ENCODE measurements around the gene MCOLN3.

The MCOLN3 gene

GRCh38 chr1:85048296-85049064, at the start of gene MCOLN3:
TSS of gene MCOLN3 (minus strand) at chr1:85048500. CDS start at chr1:85045360, 3,140 bp downstream.
- no peak for DNase-seq

GRCh38 chr1:85093644-85094043, 45.3 kb upstream of the MCOLN3 start:
- no peak for DNase-seq

- no peak for DNase-seq
Observed at GRCh38 chr1:85091671-85092280, 43.5 kb upstream of the MCOLN3 start.

- no peak for DNase-seq
Observed at GRCh38 chr1:85090225-85090624, 41.9 kb upstream of the MCOLN3 start.

GRCh38 chr1:85089203-85089602, 40.9 kb upstream of the MCOLN3 start:
- DNase-seq: no peak

- DNase-seq: no peak
Observed at GRCh38 chr1:85088408-85088784, 40.1 kb upstream of the MCOLN3 start.

- no peak for DNase-seq
Observed at GRCh38 chr1:85087659-85088407, 39.5 kb upstream of the MCOLN3 start.

GRCh38 chr1:85085417-85085816, 37.1 kb upstream of the MCOLN3 start:
- no peak for DNase-seq

GRCh38 chr1:85078903-85079302, 30.6 kb upstream of the MCOLN3 start:
- no peak for DNase-seq

- no peak for DNase-seq
Observed at GRCh38 chr1:85074365-85074964, 26.2 kb upstream of the MCOLN3 start.

GRCh38 chr1:85070972-85071492, 22.7 kb upstream of the MCOLN3 start:
- no peak for DNase-seq

GRCh38 chr1:85068846-85069245, 20.5 kb upstream of the MCOLN3 start:
- no peak for DNase-seq

GRCh38 chr1:85065550-85065949, 17.2 kb upstream of the MCOLN3 start:
- no peak for DNase-seq

GRCh38 chr1:85062425-85063026, 14.2 kb upstream of the MCOLN3 start:
- no peak for DNase-seq

- DNase-seq: peak; percentile 63
Observed at GRCh38 chr1:85061711-85062424, 13.6 kb upstream of the MCOLN3 start.

GRCh38 chr1:85060038-85060437, 11.7 kb upstream of the MCOLN3 start:
- no peak for DNase-seq

GRCh38 chr1:85059563-85059962, 11.3 kb upstream of the MCOLN3 start:
- no peak for DNase-seq

GRCh38 chr1:85058786-85059185, 10.5 kb upstream of the MCOLN3 start:
- no peak for DNase-seq

- no peak for DNase-seq
Observed at GRCh38 chr1:85058311-85058710, 10.0 kb upstream of the MCOLN3 start.

GRCh38 chr1:85054664-85055063, 6.4 kb upstream of the MCOLN3 start:
- DNase-seq: no peak

- no peak for DNase-seq
Observed at GRCh38 chr1:85049735-85050166, 1.5 kb upstream of the MCOLN3 start.

All from NK-92 treated with Interleukin-12 subunit alpha and Interleukin-12 subunit beta, amount 100 ng/mL, for 24 hours (cell line).